HPDE6-E6E7 (cell line): ENCODE results near the gene CCDC32.
A peak's percentile ranks its signal among the peaks of the same experiment; 100 is the strongest.

Experiments
- DNase-seq: peaks from one replicate; pipeline ENCODE4 v3.0.0; 2011; ENCODE audit warnings: missing footprints; ENCODE audit errors: extremely low spot score

The CCDC32 gene

DNA sequence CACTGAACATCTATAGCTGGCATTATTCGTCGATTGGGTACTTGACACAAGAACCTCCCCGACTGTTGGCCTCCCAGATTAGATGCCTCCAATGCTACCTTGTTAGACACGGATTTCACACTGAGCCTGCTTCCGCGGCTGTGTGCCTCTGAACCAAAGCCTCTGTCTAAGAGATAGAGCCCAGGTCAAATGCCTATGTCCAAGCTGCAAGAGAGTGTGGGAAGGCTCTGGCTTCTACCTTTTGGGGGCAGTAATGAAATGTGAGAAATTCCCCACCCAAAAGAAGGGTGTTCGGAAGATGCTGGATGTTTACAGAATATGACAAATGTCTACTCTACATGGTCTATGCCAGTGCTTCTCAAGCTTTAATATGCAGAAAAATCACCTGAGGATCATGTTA is 2.3 kb upstream of the CCDC32 start:
- DNase-seq, result no peak

GRCh38 chr15:40565333-40566238 is 744 bp upstream of the CCDC32 start:
- peak; percentile 32 for DNase-seq

- no peak for DNase-seq
Measured at GRCh38 chr15:40563426-40563825, 1.4 kb downstream of the CCDC32 start.

- no peak for DNase-seq
Measured at GRCh38 chr15:40562691-40563090, 2.2 kb downstream of the CCDC32 start.

GRCh38 chr15:40558952-40559742 is 5.7 kb downstream of the CCDC32 start:
- DNase-seq, result no peak

- DNase-seq, result no peak
Measured at GRCh38 chr15:40555876-40556275, 9.0 kb downstream of the CCDC32 start.

GRCh38 chr15:40554161-40554525 is 10.7 kb downstream of the CCDC32 start:
- no peak for DNase-seq

GRCh38 chr15:40550341-40551037 is 14.4 kb downstream of the CCDC32 start:
- no peak for DNase-seq

DNA sequence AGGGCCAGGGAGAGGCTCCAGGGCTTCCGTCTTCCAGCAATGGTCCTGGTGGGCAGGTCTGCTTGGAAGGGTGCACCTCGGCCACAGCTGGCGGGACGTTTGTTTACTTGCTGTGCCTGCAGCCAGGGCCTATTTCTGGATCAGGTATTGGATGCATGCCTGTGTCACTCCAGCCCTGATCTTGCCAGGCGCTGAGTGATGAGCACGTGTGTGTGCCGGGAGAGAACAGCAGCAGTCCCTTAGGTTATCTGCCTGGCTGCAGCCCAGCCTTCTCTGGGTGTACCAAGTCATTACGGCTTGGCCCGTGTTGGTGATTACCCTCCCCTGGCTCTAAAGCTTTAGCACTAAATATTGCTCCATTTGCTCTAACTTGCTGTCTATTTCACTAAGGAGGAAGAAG is 14.9 kb downstream of the CCDC32 start:
- DNase-seq, result no peak

DNA sequence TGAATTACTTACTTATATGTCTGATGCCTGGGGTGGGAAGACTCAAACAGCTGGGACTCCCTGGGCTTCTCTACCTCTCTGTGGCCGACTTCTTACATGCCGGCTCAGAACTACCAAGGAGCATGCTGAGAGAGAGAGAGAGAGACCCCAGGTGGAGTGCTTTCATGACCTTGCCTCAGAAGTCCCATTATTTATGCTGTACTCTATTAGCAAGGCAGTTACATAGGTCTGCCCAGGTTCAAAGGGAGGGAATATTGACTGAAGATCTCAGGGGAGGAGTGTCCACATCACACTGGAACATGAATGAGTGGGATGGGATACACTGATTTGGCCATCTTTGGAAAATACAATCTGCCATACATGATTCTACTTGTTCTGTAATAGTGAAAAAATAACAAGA is 16.2 kb downstream of the CCDC32 start:
- DNase-seq, result no peak

DNA sequence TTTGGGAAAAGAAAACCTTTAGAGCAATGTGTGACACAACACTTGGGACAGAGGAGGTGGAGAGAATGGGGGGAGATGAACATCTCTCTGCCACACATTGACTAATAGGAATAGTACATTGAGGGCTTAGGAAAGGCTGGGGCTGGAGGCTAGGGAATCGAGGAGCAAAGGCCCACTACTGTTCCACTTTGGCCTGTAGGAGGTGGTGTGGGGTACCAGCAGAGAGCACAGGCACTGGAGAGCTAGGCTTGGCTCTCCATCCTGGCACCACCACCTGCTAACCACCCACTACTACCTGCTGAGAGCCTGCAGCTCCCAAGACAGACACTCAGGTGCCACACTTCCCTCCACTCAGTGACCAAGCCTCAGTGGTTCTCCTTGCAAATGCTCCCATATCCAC is 19.4 kb downstream of the CCDC32 start:
- DNase-seq, result no peak

- DNase-seq, result no peak
Measured at GRCh38 chr15:40543631-40544294, 21.1 kb downstream of the CCDC32 start.

DNA sequence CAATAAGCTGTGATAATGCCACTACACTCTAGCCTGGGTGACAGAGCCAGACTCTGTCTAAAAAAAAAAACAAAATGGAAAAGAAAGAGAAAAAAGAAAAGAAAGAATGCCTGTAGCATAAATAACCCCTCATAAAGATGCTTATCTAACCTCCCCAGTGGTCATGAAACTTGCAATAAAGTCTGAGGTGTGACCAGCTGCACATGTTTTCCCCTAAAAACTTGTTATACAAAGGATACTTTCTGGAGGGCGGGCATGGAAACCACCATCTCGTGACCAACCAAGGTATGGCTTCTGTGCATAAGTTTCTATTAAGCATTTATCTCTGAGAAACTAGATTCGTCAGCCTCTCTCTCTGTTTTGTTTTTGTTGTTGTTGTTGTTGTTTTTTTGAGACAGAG is 21.8 kb downstream of the CCDC32 start:
- DNase-seq, result no peak

- no peak for DNase-seq
Measured at GRCh38 chr15:40538976-40539375, 25.9 kb downstream of the CCDC32 start.

GRCh38 chr15:40536501-40536900 is 28.3 kb downstream of the CCDC32 start:
- no peak for DNase-seq

- no peak for DNase-seq
Measured at GRCh38 chr15:40534371-40534770, 30.5 kb downstream of the CCDC32 start.

- DNase-seq, result no peak
Measured at GRCh38 chr15:40533763-40534364, 31.0 kb downstream of the CCDC32 start.

DNA sequence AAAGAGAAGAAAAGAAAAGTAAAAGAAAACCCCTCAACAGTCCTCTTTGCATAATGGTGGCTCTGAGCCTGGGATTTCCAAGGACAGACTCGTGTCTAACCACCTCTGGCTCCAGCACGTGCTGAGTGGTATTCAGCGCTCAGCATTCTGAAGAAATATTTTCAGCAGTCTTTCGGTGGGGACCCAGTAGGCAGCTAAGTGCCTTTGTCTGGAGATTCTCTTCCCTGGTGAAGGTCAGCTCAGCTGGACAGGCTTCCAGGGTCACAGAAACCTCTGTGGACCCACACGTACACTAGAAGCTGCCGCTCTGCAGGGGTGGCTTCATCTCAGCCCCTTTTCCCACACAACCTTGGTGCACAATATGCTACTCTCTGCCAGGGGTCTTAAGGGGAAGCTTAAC is 36.0 kb downstream of the CCDC32 start:
- no peak for DNase-seq

GRCh38 chr15:40525855-40526254 is 39.0 kb downstream of the CCDC32 start:
- DNase-seq, result no peak

GRCh38 chr15:40523611-40524010 is 41.2 kb downstream of the CCDC32 start:
- no peak for DNase-seq

GRCh38 chr15:40516322-40516721 is 48.5 kb downstream of the CCDC32 start:
- DNase-seq, result no peak
